Trophoblast cell (in vitro differentiated cells and primary cell): Measurements from ENCODE around the gene SLC66A2.
A peak's percentile ranks its signal among the peaks of the same experiment; 100 is the strongest.

Experiments used
- DNase-seq, 2 donors: peaks; one replicate each; pipeline ENCODE4 v3.0.0-alpha.2; 2016
- H2AFZ ChIP-seq: 2 replicates; pipeline ENCODE4 v1.6.1; 2013; ENCODE audit warnings: low read length, moderate library complexity, mild to moderate bottlenecking; ENCODE audit not compliant: insufficient read depth, poor library complexity
- H2AK5ac ChIP-seq: 2 replicates; pipeline ENCODE4 v1.6.1; 2013; ENCODE audit warnings: mild to moderate bottlenecking, low read length
- H2BK120ac ChIP-seq: 2 replicates; pipeline ENCODE4 v1.6.1; 2013; ENCODE audit warnings: low read length, mild to moderate bottlenecking, moderate library complexity; ENCODE audit not compliant: insufficient read depth, poor library complexity
- H2BK12ac ChIP-seq: 2 replicates; pipeline ENCODE4 v1.6.1; 2013; ENCODE audit warnings: mild to moderate bottlenecking, low read length, moderate library complexity
- H2BK5ac ChIP-seq: 2 replicates; pipeline ENCODE4 v1.6.1; 2013; ENCODE audit warnings: low read length, low read depth, moderate library complexity, mild to moderate bottlenecking; ENCODE audit not compliant: poor library complexity
- H3K14ac ChIP-seq: 2 replicates; pipeline ENCODE4 v1.6.1; 2013; ENCODE audit warnings: mild to moderate bottlenecking, low read length
- H3K18ac ChIP-seq: 2 replicates; pipeline ENCODE4 v1.6.1; 2013; ENCODE audit warnings: mild to moderate bottlenecking, low read length
- H3K23ac ChIP-seq: 2 replicates; pipeline ENCODE4 v1.6.1; 2013; ENCODE audit warnings: low read length
- H3K27ac ChIP-seq: 2 replicates; pipeline ENCODE4 v1.5.1; 2013; ENCODE audit warnings: low read depth, mild to moderate bottlenecking, inconsistent platforms, low read length, moderate library complexity
- H3K27me3 ChIP-seq: 2 replicates; pipeline ENCODE4 v1.6.1; 2013; ENCODE audit warnings: inconsistent platforms, mild to moderate bottlenecking, low read length, moderate library complexity; ENCODE audit not compliant: insufficient read depth
- H3K36me3 ChIP-seq, 2 experiments: 1 replicate in 1 of 2; 2 replicates in 1 of 2; pipeline ENCODE4 v1.6.1; 2013; ENCODE audit warnings: low read length in 2 of 2, mild to moderate bottlenecking in 2 of 2, moderate library complexity in 1 of 2; ENCODE audit not compliant: insufficient read depth in 2 of 2, control insufficient read depth in 1 of 2
- H3K4ac ChIP-seq: 2 replicates; pipeline ENCODE4 v1.6.1; 2013; ENCODE audit warnings: low read depth, mild to moderate bottlenecking, low read length, moderate library complexity
- H3K4me1 ChIP-seq, 2 experiments: 1 replicate in 1 of 2; 2 replicates in 1 of 2; pipeline ENCODE4 v1.6.1; 2013; ENCODE audit warnings: low read length in 2 of 2, mild to moderate bottlenecking in 2 of 2, moderate library complexity in 1 of 2; ENCODE audit not compliant: insufficient read depth in 2 of 2, control insufficient read depth in 1 of 2
- H3K4me2 ChIP-seq: 2 replicates; pipeline ENCODE4 v1.6.1; 2013; ENCODE audit warnings: inconsistent platforms, mild to moderate bottlenecking, low read length, moderate library complexity
- H3K4me3 ChIP-seq: 2 replicates; pipeline ENCODE4 v1.5.1; 2013; ENCODE audit warnings: mild to moderate bottlenecking, low read depth, low read length, inconsistent platforms
- H3K79me1 ChIP-seq: one replicate; pipeline ENCODE4 v1.6.1; 2013; ENCODE audit warnings: low read length
- H3K79me2 ChIP-seq: 2 replicates; pipeline ENCODE4 v1.6.1; 2013; ENCODE audit warnings: low read length, mild to moderate bottlenecking; ENCODE audit not compliant: control insufficient read depth, insufficient read depth, poor library complexity
- H3K9ac ChIP-seq: 2 replicates; pipeline ENCODE4 v1.6.1; 2013; ENCODE audit warnings: mild to moderate bottlenecking, low read length
- H3K9me3 ChIP-seq: 2 replicates; pipeline ENCODE4 v1.6.1; 2013; ENCODE audit warnings: low read depth, mild to moderate bottlenecking, control low read depth, inconsistent platforms, low read length; ENCODE audit not compliant: insufficient read depth
- H4K12ac ChIP-seq: 2 replicates; pipeline ENCODE4 v1.6.1; 2013; ENCODE audit warnings: low read depth, mild to moderate bottlenecking, low read length, moderate library complexity
- H4K8ac ChIP-seq: 2 replicates; pipeline ENCODE4 v1.6.1; 2013; ENCODE audit warnings: low read depth, mild to moderate bottlenecking, low read length, moderate library complexity
- H4K91ac ChIP-seq: one replicate; pipeline ENCODE4 v1.6.1; 2013; ENCODE audit warnings: low read depth, mild to moderate bottlenecking, low read length, moderate library complexity
- WGBS: extraction: QIAGEN DNeasy Blood & Tissue Kit; methylation state at CpG from one replicate; pipeline ENCODE4 v1.1.7; 2013; ENCODE audit warnings: missing lambda C conversion rate; ENCODE audit not compliant: insufficient read length, insufficient coverage; ENCODE audit errors: extremely low coverage; 5-methylcytosine and 5-hydroxymethylcytosine counted together

Gene SLC66A2

GRCh38 chr18:79924814-79925731 is 26.4 kb downstream of the SLC66A2 start:
- no peak overlapping the region for H3K18ac ChIP-seq
- no peak overlapping the region for H3K4me2 ChIP-seq
- H3K9ac ChIP-seq, result no peak overlapping the region
- no peak for DNase-seq
- H3K36me3 ChIP-seq, result peaks cover 5 to 15% of the 10 kb centered on the region in 2 experiments
- H3K23ac ChIP-seq, result no peak overlapping the region
- no peak overlapping the region for H4K8ac ChIP-seq
- no peak overlapping the region for H3K27ac ChIP-seq
- no peaks in the 10 kb centered on the region for H3K27me3 ChIP-seq
- H2BK5ac ChIP-seq, result no peak overlapping the region
- no peak overlapping the region for H2AFZ ChIP-seq
- H2BK120ac ChIP-seq, result no peak overlapping the region
- no peak overlapping the region for H2AK5ac ChIP-seq
- no peak overlapping the region for H3K14ac ChIP-seq
- H4K91ac ChIP-seq, result no peak overlapping the region
- H4K12ac ChIP-seq, result no peak overlapping the region
- no peak overlapping the region for H2BK12ac ChIP-seq
- no peaks in the 10 kb centered on the region for H3K79me1 ChIP-seq
- no peak overlapping the region for H3K4ac ChIP-seq
- H3K4me1 ChIP-seq, result peaks cover 0 to 2% of the 10 kb centered on the region in 2 experiments
- H3K79me2 ChIP-seq, result no peaks in the 10 kb centered on the region
- no peak overlapping the region for H3K4me3 ChIP-seq
- WGBS, result no CpG with 5 or more reads among the region's 25 CpGs
- peaks cover 8% of the 10 kb centered on the region for H3K9me3 ChIP-seq

GRCh38 chr18:79923896-79924585 is 27.4 kb downstream of the SLC66A2 start:
- peak overlapping the region; percentile 51 for H3K18ac ChIP-seq
- H3K23ac ChIP-seq, result no peak overlapping the region
- no peak overlapping the region for H3K4ac ChIP-seq
- H2AFZ ChIP-seq, result no peak overlapping the region
- no peaks in the 10 kb centered on the region for H3K27me3 ChIP-seq
- no peak overlapping the region for H2BK5ac ChIP-seq
- H3K9ac ChIP-seq, result no peak overlapping the region
- H4K8ac ChIP-seq, result no peak overlapping the region
- no peak overlapping the region for H3K27ac ChIP-seq
- H3K4me2 ChIP-seq, result no peak overlapping the region
- H2BK12ac ChIP-seq, result no peak overlapping the region
- no peak overlapping the region for H4K91ac ChIP-seq
- H3K79me2 ChIP-seq, result no peaks in the 10 kb centered on the region
- H2AK5ac ChIP-seq, result no peak overlapping the region
- DNase-seq, result no peak
- no peak overlapping the region for H4K12ac ChIP-seq
- H3K14ac ChIP-seq, result no peak overlapping the region
- no CpG with 5 or more reads among the region's 26 CpGs for WGBS
- no peaks in the 10 kb centered on the region for H3K79me1 ChIP-seq
- peaks cover 8 to 17% of the 10 kb centered on the region in 2 experiments for H3K36me3 ChIP-seq
- H3K4me1 ChIP-seq, result peaks cover 0 to 2% of the 10 kb centered on the region in 2 experiments
- H2BK120ac ChIP-seq, result no peak overlapping the region
- peaks cover 11% of the 10 kb centered on the region for H3K9me3 ChIP-seq
- no peak overlapping the region for H3K4me3 ChIP-seq

GRCh38 chr18:79922971-79923411 is 28.5 kb downstream of the SLC66A2 start:
- H4K8ac ChIP-seq, result no peak overlapping the region
- H3K79me2 ChIP-seq, result no peaks in the 10 kb centered on the region
- H3K4me1 ChIP-seq, result peaks cover 0 to 2% of the 10 kb centered on the region in 2 experiments

GRCh38 chr18:79921984-79922965 is 29.2 kb downstream of the SLC66A2 start:
- H3K9me3 ChIP-seq, result peaks cover 13% of the 10 kb centered on the region
- no peaks in the 10 kb centered on the region for H3K27me3 ChIP-seq
- no peaks in the 10 kb centered on the region for H3K79me1 ChIP-seq
- H3K18ac ChIP-seq, result no peak overlapping the region
- H3K4me3 ChIP-seq, result no peak overlapping the region
- WGBS, result no CpG with 5 or more reads among the region's 24 CpGs
- DNase-seq, result no peak
- H3K14ac ChIP-seq, result no peak overlapping the region
- H3K79me2 ChIP-seq, result no peaks in the 10 kb centered on the region
- H2AFZ ChIP-seq, result no peak overlapping the region
- no peak overlapping the region for H3K9ac ChIP-seq
- no peak overlapping the region for H3K27ac ChIP-seq
- H4K8ac ChIP-seq, result no peak overlapping the region
- H3K4me1 ChIP-seq, result peaks cover 0 to 2% of the 10 kb centered on the region in 2 experiments
- no peak overlapping the region for H4K12ac ChIP-seq
- H2BK12ac ChIP-seq, result no peak overlapping the region
- no peak overlapping the region for H3K23ac ChIP-seq
- no peak overlapping the region for H3K4me2 ChIP-seq
- H2BK5ac ChIP-seq, result no peak overlapping the region
- no peak overlapping the region for H3K4ac ChIP-seq
- no peak overlapping the region for H2AK5ac ChIP-seq
- no peak overlapping the region for H2BK120ac ChIP-seq
- peaks cover 16 to 25% of the 10 kb centered on the region in 2 experiments for H3K36me3 ChIP-seq
- no peak overlapping the region for H4K91ac ChIP-seq

More at GRCh38 chr18:79922971-79923411, 28.5 kb downstream of the SLC66A2 start:
- no CpG with 5 or more reads among the region's 17 CpGs for WGBS
- Histone ChIP-seq H3K9ac (no peak overlapping the region), H3K9me3 (peaks cover 12% of the 10 kb centered on the region), H3K4me2 (no peak overlapping the region), H3K14ac (no peak overlapping the region), H3K23ac (no peak overlapping the region), H3K79me1 (no peaks in the 10 kb centered on the region), H3K18ac (no peak overlapping the region), H2AFZ (no peak overlapping the region), H2BK12ac (no peak overlapping the region), H2BK5ac (no peak overlapping the region), H3K27ac (no peak overlapping the region), H2AK5ac (no peak overlapping the region), H2BK120ac (no peak overlapping the region), H3K36me3 (peaks cover 14 to 23% of the 10 kb centered on the region in 2 experiments), H4K91ac (no peak overlapping the region), H3K27me3 (no peaks in the 10 kb centered on the region), H3K4ac (no peak overlapping the region), H4K12ac (no peak overlapping the region), H3K4me3 (no peak overlapping the region)
- no peak for DNase-seq
